CD4-positive, alpha-beta T cell treated with Interleukin-21 for 1 hour (primary cell): Measurements from ENCODE around the gene NMNAT3.

ENCODE experiments used
- DNase-seq: peaks from one replicate; pipeline ENCODE4 v3.0.0-alpha.2; 2020

The NMNAT3 gene

GRCh38 chr3:139574026-139574947, 103.5 kb downstream of the NMNAT3 start:
- no peak for DNase-seq

GRCh38 chr3:139572847-139573672, 104.7 kb downstream of the NMNAT3 start:
- no peak for DNase-seq

- DNase-seq, result no peak
These were observed 106.1 kb downstream of the NMNAT3 start for GRCh38 chr3:139571711-139572110.

- DNase-seq, result no peak
These were observed 113.4 kb downstream of the NMNAT3 start for GRCh38 chr3:139564294-139564861.

- DNase-seq, result no peak
These were observed 115.7 kb downstream of the NMNAT3 start for GRCh38 chr3:139561959-139562676.

- DNase-seq, result no peak
These were observed 116.4 kb downstream of the NMNAT3 start for GRCh38 chr3:139561255-139561817.

- DNase-seq, result no peak
These were observed 117.4 kb downstream of the NMNAT3 start for GRCh38 chr3:139560411-139560810.

GRCh38 chr3:139559541-139559940, 118.2 kb downstream of the NMNAT3 start:
- DNase-seq, result no peak

- no peak for DNase-seq
These were observed 119.2 kb downstream of the NMNAT3 start for GRCh38 chr3:139558351-139559266.

- no peak for DNase-seq
These were observed 120.7 kb downstream of the NMNAT3 start for GRCh38 chr3:139557041-139557440.

- DNase-seq, result no peak
These were observed 122.5 kb downstream of the NMNAT3 start for GRCh38 chr3:139555249-139555648.

- DNase-seq, result no peak
These were observed 123.1 kb downstream of the NMNAT3 start for GRCh38 chr3:139554628-139555027.

GRCh38 chr3:139552632-139553365, 125.0 kb downstream of the NMNAT3 start:
- no peak for DNase-seq

- DNase-seq, result no peak
These were observed 129.0 kb downstream of the NMNAT3 start for GRCh38 chr3:139548801-139549200.

GRCh38 chr3:139547666-139548065, 130.1 kb downstream of the NMNAT3 start:
- DNase-seq, result no peak

- no peak for DNase-seq
These were observed 131.0 kb downstream of the NMNAT3 start for GRCh38 chr3:139546772-139547171.

GRCh38 chr3:139541532-139542288, 136.1 kb downstream of the NMNAT3 start:
- DNase-seq, result no peak

- no peak for DNase-seq
These were observed 136.9 kb downstream of the NMNAT3 start for GRCh38 chr3:139540651-139541531.

GRCh38 chr3:139538733-139539132, 139.0 kb downstream of the NMNAT3 start:
- DNase-seq, result no peak
